Heart left ventricle (tissue), 16 donors: ENCODE results near the gene FREM1. TPM values are rescaled to one million over a fixed set of nuclear protein-coding genes. Genes with fewer than 3 reads are reported as not detected.

Experiments
- ATAC-seq, 4 donors: fragments of 200-7000 bp; cut with Tn5 transposase; one replicate each; pipeline ENCODE4 v1.9.1; 2020 to 2022; ENCODE audit warnings: moderate library complexity in 4 of 4, mild to moderate bottlenecking in 3 of 4, moderate number of reproducible peaks in 1 of 4
- DNase-seq, 5 donors: peaks; one replicate each; pipeline ENCODE4 v3.0.0-alpha.2; 2020
- H3K27ac ChIP-seq, 12 donors: fragments of 200-600 bp; sonication (generic) in 4 of 12; one replicate each; pipeline versions ENCODE4 v1.5.0 to v1.8.0; 2016 to 2022; ENCODE audit warnings: mild to moderate bottlenecking in 2 of 12
- H3K27me3 ChIP-seq, 9 donors: fragments of 200-600 bp; sonication (generic) in 2 of 9; one replicate each; pipeline versions ENCODE4 v1.5.1 to v1.8.0; 2016 to 2022; ENCODE audit warnings: mild to moderate bottlenecking in 3 of 9
- H3K36me3 ChIP-seq, 9 donors: fragments of 200-600 bp; sonication (generic) in 2 of 9; one replicate each; pipeline versions ENCODE4 v1.5.0 to v1.8.0; 2018 to 2022; ENCODE audit warnings: mild to moderate bottlenecking in 2 of 9
- H3K4me1 ChIP-seq, 12 donors: fragments of 200-600 bp; sonication (generic) in 4 of 12; one replicate each; pipeline versions ENCODE4 v1.5.0 to v1.8.0; 2016 to 2022; ENCODE audit warnings: mild to moderate bottlenecking in 3 of 12
- H3K4me3 ChIP-seq, 12 donors: fragments of 200-600 bp; sonication (generic) in 4 of 12; one replicate each; pipeline versions ENCODE4 v1.5.0 to v1.8.0; 2017 to 2022; ENCODE audit warnings: mild to moderate bottlenecking in 9 of 12, moderate library complexity in 4 of 12
- H3K9me3 ChIP-seq, 12 donors: fragments of 200-600 bp; sonication (generic) in 4 of 12; one replicate each; pipeline versions ENCODE4 v1.5.0 to v1.8.0; 2016 to 2022; ENCODE audit warnings: mild to moderate bottlenecking in 1 of 12
- CTCF ChIP-seq, 12 donors: fragments of 200-600 bp; sonication (generic) in 4 of 12; IDR thresholded peaks; one replicate each; pipeline versions ENCODE4 v1.5.0 to v1.8.0; 2018 to 2022; ENCODE audit warnings: antibody characterized with exemption in 12 of 12, mild to moderate bottlenecking in 5 of 12
- POLR2A ChIP-seq, 2 donors: fragments of 450-650 bp; IDR thresholded peaks; one replicate each; pipeline ENCODE4 v1.6.1; 2017; ENCODE audit warnings: antibody characterized with exemption in 2 of 2, mild to moderate bottlenecking in 2 of 2, moderate library complexity in 2 of 2
- WGBS, 4 donors: extraction: QIAGEN DNeasy Blood & Tissue Kit in 2 of 4; methylation state at CpG; one replicate each; pipeline versions ENCODE4 v1.1.5 to v1.1.7; 2013 to 2018; 5-methylcytosine and 5-hydroxymethylcytosine counted together
- intact Hi-C, 10 donors: fragments of 100-400 bp; cut with DNase I; formaldehyde crosslinking; loops; one replicate each; pipeline versions ENCODE4 v1.11.1 to v1.14.2; 2022
- polyA plus RNA-seq, 2 donors: library from polyadenylated mRNA; stranded (reverse); fragments of 200-250 nt; gene quantifications; one replicate each; pipeline ENCODE4 v1.2.3, GENCODE V29; 2013
- total RNA-seq, 9 donors: library from RNA; depleted of rRNA in 2 of 9; stranded (reverse); fragments of >200 nt in 2 of 9; fragmentation: NEBNext Ultra II Directional in 3 of 9; extraction: Animal tissue kit (Norgen Biotek cat#: 25700) in 3 of 9; gene quantifications; one replicate each; pipeline versions ENCODE4 v1.1.0 to v1.2.4, GENCODE V29; 2016 to 2023
- donor health status: ischemic (EF 13 %, LVEDD 7.1; RV severe dilation, severe dysfunction).
- donor health status: healthy with polysubstance abuse.
- donor health status: DM: no; HTN: yes; CAD: no.
- donor health status: DM: no; HTN: no; CAD: no.
- donor health status: ischemic (EF 25% LVEDD 6.9; RV normal size, moderate dysfunction).
- donor health status: ischemic (EF 25% LVEDD 5.7; RV mildly dilated, moderate dysfunction).
- donor health status: healthy.
- donor health status: DM: yes; HTN: yes; CAD: no.
- donor health status: ischemic (EF 35%, LVEDD 5.7; RV mildly dilated, moderate dysfunction).
- donor health status: nonischemic (EF 11% LVEDD 7.7; RV severe dilation, severe dysfunction).
- donor health status: DM: yes; HTN: yes; CAD: no.
- donor health status: PGD.
- donor health status: ischemic (EF 29% LVEDD 5.4; RV normal size, mild dysfunction).
- donor health status: nonischemic (EF 23%, LVEDD 6.1; RV moderate dilation, normal function).

FREM1 gene
- total and polyA plus RNA-seq, 11 donors = 0.29 to 6.5 (median 1.9) TPM

GRCh38 chr9:14849851-14850250 is 60.4 kb downstream of the FREM1 start:
- TF ChIP-seq POLR2A (IDR thresholded peaks at IDR 0.05) (no peak), CTCF (IDR thresholded peaks at IDR 0.05) (no peak)
- DNase-seq (no peak), ATAC-seq (no peak)
- no peaks in the 10 kb centered on the region for H3K27me3 ChIP-seq
- WGBS, 4 donors = 61 to 69% (median 64%) methylated on average over 4 of the region's 4 CpGs
- H3K4me1 ChIP-seq = no peaks in the 10 kb centered on the region
- intact Hi-C loops = loop anchor here in 1 of 10 donors (10.0 kb wide), 1 partner anchor 55 kb away; no protein-coding TSS in a partner anchor
- no peak overlapping the region for H3K4me3 ChIP-seq
- no peaks in the 10 kb centered on the region for H3K9me3 ChIP-seq
- H3K36me3 ChIP-seq = peaks cover 0 to 37% (median 0%) of the 10 kb centered on the region in 9 donors
- no peak overlapping the region for H3K27ac ChIP-seq

- no peak for DNase-seq
- WGBS, 4 donors = 82 to 89% (median 86%) methylated on average over 3 of the region's 3 CpGs
- Histone ChIP-seq H3K4me3 (no peak overlapping the region), H3K27me3 (no peaks in the 10 kb centered on the region), H3K4me1 (no peaks in the 10 kb centered on the region), H3K9me3 (no peaks in the 10 kb centered on the region), H3K27ac (no peak overlapping the region), H3K36me3 (peaks cover 0 to 37% (median 0%) of the 10 kb centered on the region in 9 donors)
- intact Hi-C loops = no loop called here
- no peak for ATAC-seq
- TF ChIP-seq POLR2A (IDR thresholded peaks at IDR 0.05) (no peak), CTCF (IDR thresholded peaks at IDR 0.05) (no peak)
Observed at GRCh38 chr9:14849296-14849695, 60.9 kb downstream of the FREM1 start.

- no peak overlapping the region for H3K4me3 ChIP-seq
- intact Hi-C loops = no loop called here
- no peaks in the 10 kb centered on the region for H3K9me3 ChIP-seq
- H3K27ac ChIP-seq = no peak overlapping the region
- TF ChIP-seq CTCF (IDR thresholded peaks at IDR 0.05) (peak; percentile 32 to 64 (median 50)), POLR2A (IDR thresholded peaks at IDR 0.05) (no peak)
- WGBS, 4 donors = 10 to 22% (median 17%) methylated on average over 2 to 3 of the region's 3 CpGs
- no peaks in the 10 kb centered on the region for H3K27me3 ChIP-seq
- peak; percentile 26 to 68 (median 35) for DNase-seq
- no peaks in the 10 kb centered on the region for H3K4me1 ChIP-seq
- peak in 3 of 4 donors; percentile 47 to 51 (median 50) for ATAC-seq
- H3K36me3 ChIP-seq = peaks cover 0 to 49% (median 0%) of the 10 kb centered on the region in 9 donors
Observed at GRCh38 chr9:14846871-14847311, 63.3 kb downstream of the FREM1 start.

- Histone ChIP-seq H3K4me1 (no peaks in the 10 kb centered on the region), H3K27me3 (no peaks in the 10 kb centered on the region), H3K4me3 (no peak overlapping the region), H3K9me3 (no peaks in the 10 kb centered on the region), H3K36me3 (peaks cover 0 to 42% (median 0%) of the 10 kb centered on the region in 9 donors), H3K27ac (no peak overlapping the region)
- TF ChIP-seq POLR2A (IDR thresholded peaks at IDR 0.05) (no peak), CTCF (IDR thresholded peaks at IDR 0.05) (no peak)
- ATAC-seq = no peak
- DNase-seq = no peak
- intact Hi-C loops = no loop called here
- WGBS, 4 donors = 92 to 97% (median 94%) methylated on average over 2 of the region's 2 CpGs
Observed at GRCh38 chr9:14843163-14843562, 67.1 kb downstream of the FREM1 start.
